Hepatocyte (in vitro differentiated cells): Measurements from ENCODE around the gene MYO5C.

ENCODE experiments used
- CTCF ChIP-seq: fragments of 200-600 bp; sonication (generic); IDR thresholded peaks from 2 replicates; pipeline ENCODE4 v1.5.1; 2016; ENCODE audit warnings: antibody characterized with exemption, mild to moderate bottlenecking; ENCODE audit not compliant: poor library complexity
- EZH2 ChIP-seq: fragments of 200-600 bp; sonication (generic); IDR thresholded peaks from 2 replicates; pipeline ENCODE4 v1.6.1; 2016; ENCODE audit warnings: antibody characterized with exemption, mild to moderate bottlenecking, borderline replicate concordance

- TF ChIP-seq CTCF (no peak), EZH2 (no peak)
These were observed 36.1 kb downstream of the MYO5C start for GRCh38 chr15:52259503-52259902.
